Inflammatory macrophage treated with lipopolysaccharide for 1 hour (primary cell): Measurements from ENCODE around the gene IL3.

Source experiments
- DNase-seq, 2 donors: peaks; one replicate each; pipeline ENCODE4 v3.0.0-alpha.2; 2020 to 2022

The IL3 gene

DNA sequence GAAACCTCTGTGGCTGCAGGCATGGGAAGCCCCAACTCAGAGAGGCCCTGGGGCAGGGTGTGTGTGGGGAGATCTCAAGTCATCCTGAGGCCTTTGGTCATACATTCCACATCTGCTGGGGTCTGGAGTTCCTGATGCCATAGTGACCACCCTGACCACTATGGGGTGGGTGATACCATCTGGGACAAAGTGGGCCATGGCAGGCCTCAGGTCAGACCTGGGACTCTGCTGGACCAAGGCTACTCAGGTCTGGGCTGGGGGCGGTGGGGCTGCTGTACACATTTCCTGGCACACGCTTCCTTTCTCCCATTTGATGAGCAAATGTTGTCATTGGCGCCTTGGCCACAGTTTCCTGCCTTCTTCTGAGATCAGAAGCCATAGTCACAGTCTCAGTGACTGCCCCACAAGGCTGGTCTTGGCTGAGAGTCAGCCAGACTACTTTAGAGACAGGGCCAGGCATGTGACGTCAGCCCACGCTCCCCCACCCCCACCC is 33.9 kb upstream of the IL3 start:
- no peak for DNase-seq

GRCh38 chr5:132027027-132027426 is 33.4 kb upstream of the IL3 start:
- DNase-seq, result no peak

- no peak for DNase-seq
Measured at GRCh38 chr5:132029609-132030330, 30.7 kb upstream of the IL3 start.

- no peak for DNase-seq
Measured at GRCh38 chr5:132030610-132031009, 29.8 kb upstream of the IL3 start.

- no peak for DNase-seq
Measured at GRCh38 chr5:132032196-132032595, 28.3 kb upstream of the IL3 start.

DNA sequence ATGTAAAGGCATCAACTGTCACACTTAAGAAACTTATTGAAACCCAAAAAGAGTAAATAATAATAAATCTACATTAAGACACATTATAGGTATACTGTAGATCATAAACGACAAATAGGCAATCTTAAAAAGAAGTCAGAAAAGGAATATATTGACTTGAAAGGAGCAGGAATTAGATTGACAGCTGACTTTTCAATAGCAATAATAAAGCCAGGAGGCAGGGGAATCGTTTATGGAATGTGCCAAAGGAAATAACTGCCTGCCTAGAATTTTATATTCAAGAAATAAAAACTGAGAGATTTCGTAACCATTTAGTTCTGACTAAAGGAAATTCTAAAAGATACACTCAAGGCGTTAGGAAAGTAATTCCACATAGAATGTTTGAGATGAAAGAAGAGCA is 27.3 kb upstream of the IL3 start:
- no peak for DNase-seq

GRCh38 chr5:132037353-132037752 is 23.1 kb upstream of the IL3 start:
- peak in 1 of 2 donors; percentile 15 for DNase-seq

DNA sequence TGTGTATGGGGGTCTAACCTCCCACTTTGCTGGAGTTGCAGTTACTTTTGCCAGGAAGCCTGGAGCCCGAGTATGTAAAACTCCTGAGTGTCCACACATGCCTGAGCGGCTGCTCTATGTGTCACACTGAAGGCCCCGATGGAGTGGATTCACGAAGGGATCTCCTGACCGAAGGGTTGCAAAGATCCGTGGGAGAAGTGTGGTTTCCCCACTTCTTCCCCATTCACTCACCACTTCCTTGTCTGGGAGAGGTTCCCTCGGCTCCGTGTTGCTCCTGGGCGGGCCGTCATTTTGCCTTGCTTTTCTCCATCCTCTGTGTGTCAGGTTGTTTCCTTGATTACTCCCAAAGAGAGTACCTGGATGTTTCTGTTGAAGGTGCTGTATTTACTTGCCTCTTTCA is 16.2 kb upstream of the IL3 start:
- DNase-seq, result peak; percentile 93 to 98

DNA sequence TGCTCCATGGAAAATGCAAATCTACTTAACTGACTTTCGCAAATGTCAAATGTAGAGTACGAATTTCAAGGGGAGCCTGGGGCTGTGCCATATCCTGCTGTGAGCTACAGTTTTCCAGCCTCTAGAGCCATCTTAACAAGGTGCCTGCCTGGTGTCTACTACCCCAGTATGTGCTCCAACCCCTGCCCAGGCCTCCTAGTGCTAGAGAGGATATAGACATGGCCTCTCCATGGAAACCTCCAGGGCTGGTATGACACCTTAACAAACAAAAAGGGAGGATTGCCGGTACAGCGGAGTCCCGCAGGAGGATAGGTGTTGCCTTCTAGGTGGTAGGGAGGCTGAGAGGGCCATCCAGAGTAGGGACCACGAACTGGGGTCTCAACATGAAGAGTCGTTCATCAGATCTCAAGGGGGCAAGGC is 13.6 kb upstream of the IL3 start:
- no peak for DNase-seq

DNA sequence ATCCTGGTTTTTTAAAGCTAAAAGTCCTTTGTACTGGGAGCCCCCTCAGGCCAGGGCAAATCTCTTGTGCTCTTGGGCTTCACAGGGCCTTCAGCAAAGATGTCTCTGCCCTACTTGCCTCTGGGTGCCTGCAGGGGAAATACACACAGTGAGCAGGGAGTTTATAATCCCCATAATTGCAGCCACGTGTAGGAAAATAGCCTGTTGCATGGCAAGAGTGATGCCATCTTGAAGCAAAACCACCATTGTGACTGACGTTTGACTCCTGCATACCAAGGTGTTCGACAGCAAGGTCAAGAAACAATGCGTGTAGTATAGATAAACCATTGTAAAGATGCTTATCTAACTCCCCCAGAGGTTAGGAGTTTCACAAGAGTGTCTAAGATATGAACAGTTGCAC is 11.4 kb upstream of the IL3 start:
- no peak for DNase-seq

GRCh38 chr5:132049559-132049958 is 10.9 kb upstream of the IL3 start:
- DNase-seq, result no peak

DNA sequence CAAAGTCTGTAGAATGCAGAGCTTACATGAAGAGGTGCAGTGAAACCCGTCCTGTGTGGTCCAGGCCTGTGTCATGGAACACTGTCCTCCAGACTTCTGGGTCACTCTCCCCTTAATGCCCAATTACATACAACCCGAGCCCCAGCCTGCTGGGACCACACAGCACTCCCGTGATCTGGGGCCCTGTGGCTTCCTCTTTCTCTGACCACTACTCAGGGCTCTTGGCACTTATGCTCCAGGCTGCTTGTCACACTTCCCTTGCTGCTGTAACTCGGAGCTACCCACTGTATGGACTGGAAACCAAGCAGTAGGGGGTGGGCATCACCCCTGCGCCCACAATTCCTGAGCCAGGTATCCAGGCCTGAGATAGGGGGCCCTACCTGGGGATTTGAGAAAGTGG is 10.3 kb upstream of the IL3 start:
- DNase-seq, result peak; percentile 66 to 76

- DNase-seq, result no peak
Measured at GRCh38 chr5:132050661-132051552, 9.5 kb upstream of the IL3 start.

DNA sequence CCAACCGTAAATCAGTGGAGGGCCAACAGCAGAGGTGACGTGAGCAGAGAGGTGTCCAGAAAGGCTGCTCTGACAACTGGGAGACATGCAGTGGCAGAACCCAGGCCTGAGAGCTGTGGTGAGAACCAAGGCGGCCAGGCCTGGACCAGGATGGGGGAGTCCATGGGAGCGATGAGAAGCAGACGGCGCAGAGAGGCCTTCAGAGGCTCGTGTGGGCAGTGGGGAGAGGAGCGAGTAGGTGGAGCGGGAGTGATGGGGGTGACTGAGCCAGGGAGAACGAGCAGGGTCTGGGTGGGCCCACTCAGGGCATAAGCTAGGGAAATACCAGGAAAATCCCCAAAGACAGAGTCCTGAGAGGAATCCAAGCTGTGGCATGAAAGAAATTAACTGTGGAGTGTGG is 7.9 kb upstream of the IL3 start:
- DNase-seq, result no peak

GRCh38 chr5:132053483-132053882 is 7.0 kb upstream of the IL3 start:
- no peak for DNase-seq

DNA sequence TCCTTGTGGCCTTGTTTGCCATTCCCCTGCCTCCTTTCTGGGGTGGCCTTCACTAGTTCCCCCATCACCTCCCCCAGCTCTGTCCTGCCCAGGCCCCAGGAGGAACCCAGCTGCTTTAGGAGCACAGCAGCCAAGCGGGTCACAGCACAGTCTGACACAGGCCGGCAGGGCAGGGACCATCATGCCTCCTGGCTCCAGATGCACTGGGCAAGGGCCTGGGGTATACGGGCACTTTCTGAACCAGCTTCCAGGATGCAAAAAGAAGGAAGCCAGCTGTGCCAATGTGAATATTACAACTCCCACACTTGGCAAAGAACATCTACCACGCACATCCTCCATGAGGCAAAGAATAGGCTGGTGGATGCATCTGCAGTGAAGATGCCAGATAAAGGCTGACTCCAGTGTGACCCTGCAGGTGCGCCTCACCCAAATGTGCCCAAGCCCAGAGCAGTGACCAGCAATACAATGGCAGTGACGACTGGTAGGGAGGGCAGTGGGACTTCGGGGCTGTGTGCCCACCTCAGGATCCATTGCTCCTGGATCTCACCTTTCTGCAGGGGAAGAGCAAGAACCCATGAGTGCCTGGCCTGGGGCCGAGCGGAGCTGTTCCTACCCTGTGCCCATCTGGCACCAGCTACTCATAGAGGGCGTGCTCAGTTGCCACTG is 6.3 kb upstream of the IL3 start:
- no peak for DNase-seq

GRCh38 chr5:132054697-132055440 is 5.6 kb upstream of the IL3 start:
- DNase-seq, result no peak

- no peak for DNase-seq
Measured at GRCh38 chr5:132055441-132055807, 5.0 kb upstream of the IL3 start.

DNA sequence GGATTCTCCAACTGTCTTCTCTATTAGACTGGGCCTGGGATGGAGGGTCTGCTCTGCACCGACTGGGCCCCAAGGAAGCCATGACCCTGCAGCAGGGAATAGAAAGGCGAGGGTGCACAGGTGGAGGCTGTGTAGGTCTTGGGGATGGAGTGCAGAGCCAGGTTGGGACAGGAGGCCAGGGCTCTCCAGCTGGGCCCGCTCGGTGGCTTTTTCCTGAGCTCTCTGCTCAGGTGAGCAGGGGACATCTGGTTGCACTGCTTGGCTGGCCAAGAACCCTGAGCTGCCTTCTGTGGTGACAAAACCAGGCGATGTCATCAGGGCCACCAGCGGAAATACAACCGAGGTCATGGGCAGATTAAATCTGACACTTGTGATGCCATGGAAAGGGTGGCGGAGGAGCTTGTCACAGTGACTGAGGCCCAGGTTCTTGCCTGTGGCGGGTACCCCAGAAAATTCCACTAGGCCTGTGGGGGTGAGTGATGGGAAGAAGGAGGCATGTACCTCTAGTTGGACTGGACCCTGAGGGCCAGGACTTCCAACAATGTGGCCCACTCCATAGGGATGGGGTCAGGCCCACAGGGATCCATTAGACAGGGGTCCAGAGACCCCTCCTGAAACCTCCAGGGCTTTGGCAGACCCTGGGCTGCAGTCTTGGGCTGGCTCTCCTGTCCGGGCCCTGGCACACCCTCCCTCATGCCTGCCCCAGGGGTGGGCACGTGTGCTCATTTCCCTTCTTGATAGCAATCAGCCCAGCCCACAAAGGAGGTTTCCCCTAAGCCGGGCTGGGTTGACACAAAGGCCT is 4.4 kb upstream of the IL3 start:
- no peak for DNase-seq

- no peak for DNase-seq
Measured at GRCh38 chr5:132056610-132057497, 3.6 kb upstream of the IL3 start.
